ENCODE results near the gene A2M. TPM values are rescaled to one million over a fixed set of nuclear protein-coding genes. Genes with fewer than 3 reads are reported as not detected.

A2M gene
- polyA plus RNA-seq, 1 experiment: 171 TPM

DNA sequence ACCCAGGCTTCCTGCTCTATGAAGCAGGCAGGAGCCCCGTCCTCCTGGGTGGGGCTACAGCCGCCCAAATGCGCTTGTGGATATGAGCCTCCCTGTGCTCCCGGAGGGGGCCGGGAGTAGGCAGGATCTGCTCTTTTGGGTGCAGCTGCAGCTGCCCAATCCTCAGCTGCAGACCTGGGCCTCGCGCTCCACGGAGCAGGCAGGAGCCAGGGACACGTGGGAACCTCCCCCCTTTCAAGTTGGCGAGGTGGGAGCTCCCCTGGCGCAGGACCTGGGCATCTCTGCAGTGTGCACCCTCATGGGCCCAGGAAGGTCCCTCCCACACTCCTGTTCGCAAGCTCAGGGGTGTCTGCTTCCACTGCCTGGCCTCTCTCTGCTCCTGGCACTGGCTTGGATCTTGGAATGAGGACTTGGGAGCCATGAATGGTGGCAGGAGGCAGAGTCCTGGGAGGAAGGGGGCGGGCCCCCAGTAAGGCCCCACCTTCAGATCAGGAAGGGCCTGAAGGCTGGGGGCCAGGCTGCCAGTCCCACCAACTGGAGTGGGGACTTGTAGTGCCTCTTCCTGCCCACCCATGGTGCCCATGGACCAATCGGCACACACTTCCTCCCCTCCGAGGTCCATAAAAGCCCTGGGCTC, 65.1 kb downstream of the A2M start:
- no peak for DNase-seq (ENCODE audit: low read depth)
- POLR2A ChIA-PET: no interaction called here
- Histone ChIP-seq H3K4me3 (ENCODE audit: low read depth, low read length) (no peak overlapping the region), H3K27me3 (ENCODE audit: control insufficient read depth, insufficient read depth, low read length) (peaks cover 5% of the 10 kb centered on the region), H3K36me3 (ENCODE audit: control insufficient read depth, insufficient read depth, low read length) (no peaks in the 10 kb centered on the region)
- TF ChIP-seq, protein P1, sequence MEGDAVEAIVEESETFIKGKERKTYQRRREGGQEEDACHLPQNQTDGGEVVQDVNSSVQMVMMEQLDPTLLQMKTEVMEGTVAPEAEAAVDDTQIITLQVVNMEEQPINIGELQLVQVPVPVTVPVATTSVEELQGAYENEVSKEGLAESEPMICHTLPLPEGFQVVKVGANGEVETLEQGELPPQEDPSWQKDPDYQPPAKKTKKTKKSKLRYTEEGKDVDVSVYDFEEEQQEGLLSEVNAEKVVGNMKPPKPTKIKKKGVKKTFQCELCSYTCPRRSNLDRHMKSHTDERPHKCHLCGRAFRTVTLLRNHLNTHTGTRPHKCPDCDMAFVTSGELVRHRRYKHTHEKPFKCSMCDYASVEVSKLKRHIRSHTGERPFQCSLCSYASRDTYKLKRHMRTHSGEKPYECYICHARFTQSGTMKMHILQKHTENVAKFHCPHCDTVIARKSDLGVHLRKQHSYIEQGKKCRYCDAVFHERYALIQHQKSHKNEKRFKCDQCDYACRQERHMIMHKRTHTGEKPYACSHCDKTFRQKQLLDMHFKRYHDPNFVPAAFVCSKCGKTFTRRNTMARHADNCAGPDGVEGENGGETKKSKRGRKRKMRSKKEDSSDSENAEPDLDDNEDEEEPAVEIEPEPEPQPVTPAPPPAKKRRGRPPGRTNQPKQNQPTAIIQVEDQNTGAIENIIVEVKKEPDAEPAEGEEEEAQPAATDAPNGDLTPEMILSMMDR (IDR thresholded peaks at IDR 0.05; ENCODE audit: insufficient read depth, low read depth, low read length): no peak
- CTCF ChIA-PET: interaction anchor here (1.0 to 5.2 kb wide), 14 partner anchors 8 to 508 kb away, joined by 3 to 35 read pairs (median 6); no protein-coding TSS in a partner anchor

DNA sequence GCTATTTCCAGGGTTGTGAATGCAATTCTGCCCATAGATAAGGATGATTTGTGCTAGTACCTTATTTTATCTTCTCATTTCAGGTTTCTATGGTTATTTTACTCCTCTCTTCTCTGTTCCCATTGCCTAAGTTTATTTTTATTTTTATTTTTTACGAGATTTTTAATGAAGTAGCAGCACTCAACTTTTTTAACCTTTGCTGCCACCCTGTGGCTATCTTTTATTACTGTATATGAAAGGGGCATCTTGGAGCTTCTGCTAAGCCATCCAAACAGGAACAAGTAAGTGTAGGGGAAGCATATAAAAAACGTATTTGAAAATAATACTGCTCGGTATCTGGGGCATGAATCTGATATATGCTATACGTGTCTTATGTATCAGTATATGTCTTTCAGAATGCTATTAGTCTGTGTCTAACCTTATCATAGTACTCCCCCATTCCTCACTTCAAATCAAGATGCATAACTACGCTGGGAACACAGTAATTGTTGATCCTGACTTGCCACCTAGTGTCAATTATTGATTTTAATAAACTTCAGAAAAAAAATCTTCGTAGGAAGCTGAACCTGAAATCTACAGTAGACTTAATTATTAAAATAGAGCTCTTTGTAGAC, 66.1 kb downstream of the A2M start:
- Histone ChIP-seq H3K36me3 (ENCODE audit: control insufficient read depth, insufficient read depth, low read length) (no peaks in the 10 kb centered on the region), H3K27me3 (ENCODE audit: control insufficient read depth, insufficient read depth, low read length) (peaks cover 5% of the 10 kb centered on the region), H3K4me3 (ENCODE audit: low read depth, low read length) (no peak overlapping the region)
- TF ChIP-seq, protein P1 (IDR thresholded peaks at IDR 0.05; ENCODE audit: insufficient read depth, low read depth, low read length): peak; percentile 53
- ChIA-PET CTCF (interaction anchor here (0.7 to 5.2 kb wide), 20 partner anchors 8 to 507 kb away, joined by 3 to 35 read pairs (median 6); no protein-coding TSS in a partner anchor), POLR2A (interaction anchor here (1.0 kb wide), 1 partner anchor 362 kb away, joined by 5 read pairs; no protein-coding TSS in a partner anchor)
- DNase-seq (ENCODE audit: low read depth): no peak

DNA sequence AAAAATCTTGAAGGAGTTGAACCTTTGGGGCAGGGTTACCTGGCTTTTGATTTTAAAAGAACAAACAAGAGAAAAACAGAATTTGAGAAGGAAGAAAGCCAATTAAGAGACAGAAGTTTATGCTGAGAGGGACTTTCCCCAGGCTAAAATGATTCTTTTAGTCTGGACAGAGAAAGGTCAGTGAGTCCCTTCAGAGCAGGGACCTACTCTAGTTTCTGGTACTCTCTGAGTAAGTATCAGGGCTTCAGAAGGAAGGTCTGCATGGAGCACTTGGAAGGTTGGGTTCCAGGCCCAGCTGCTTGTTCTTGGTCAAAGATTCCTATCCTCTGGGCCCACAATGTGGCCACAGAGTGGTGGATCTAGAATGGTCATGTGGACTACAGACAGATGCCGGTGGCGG, 66.8 kb downstream of the A2M start:
- no peak overlapping the region for H3K4me3 ChIP-seq (ENCODE audit: low read depth, low read length)
- H3K36me3 ChIP-seq (ENCODE audit: control insufficient read depth, insufficient read depth, low read length): no peaks in the 10 kb centered on the region
- ChIA-PET CTCF (interaction anchor here (1.0 to 5.2 kb wide), 16 partner anchors 8 to 507 kb away, joined by 3 to 35 read pairs (median 6); no protein-coding TSS in a partner anchor), POLR2A (interaction anchor here (1.0 kb wide), 1 partner anchor 361 kb away, joined by 5 read pairs; no protein-coding TSS in a partner anchor)
- TF ChIP-seq, protein P1 (IDR thresholded peaks at IDR 0.05; ENCODE audit: insufficient read depth, low read depth, low read length): no peak
- no peak for DNase-seq (ENCODE audit: low read depth)
- H3K27me3 ChIP-seq (ENCODE audit: control insufficient read depth, insufficient read depth, low read length): peaks cover 5% of the 10 kb centered on the region

DNA sequence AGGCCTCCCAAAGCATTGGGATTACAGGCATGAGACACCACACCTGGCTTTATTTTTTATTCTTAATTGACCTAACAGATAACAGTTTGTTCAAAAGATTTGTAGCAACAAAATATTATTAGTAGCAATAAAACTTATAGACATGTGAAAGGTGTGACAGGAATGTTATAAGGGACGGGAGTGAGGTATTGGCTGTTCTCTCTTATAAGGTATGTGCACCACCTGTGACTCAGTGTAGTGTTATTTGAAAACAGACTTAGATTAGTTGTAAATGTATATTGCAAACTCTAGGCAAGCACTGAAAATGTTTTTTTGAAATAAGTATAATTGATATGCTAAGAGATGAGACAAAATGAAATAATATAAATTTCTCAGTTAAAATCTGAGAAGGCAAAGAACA, 68.6 kb downstream of the A2M start:
- Histone ChIP-seq H3K4me3 (ENCODE audit: low read depth, low read length) (no peak overlapping the region), H3K36me3 (ENCODE audit: control insufficient read depth, insufficient read depth, low read length) (no peaks in the 10 kb centered on the region), H3K27me3 (ENCODE audit: control insufficient read depth, insufficient read depth, low read length) (peaks cover 3% of the 10 kb centered on the region; the same call in 1 of the 2 replicates)
- POLR2A ChIA-PET: no interaction called here
- CTCF ChIA-PET: interaction anchor here (0.9 kb wide), 1 partner anchor 19 kb away, joined by 3 read pairs; no protein-coding TSS in a partner anchor
- DNase-seq (ENCODE audit: low read depth): no peak
- TF ChIP-seq, protein P1 (IDR thresholded peaks at IDR 0.05; ENCODE audit: insufficient read depth, low read depth, low read length): no peak

DNA sequence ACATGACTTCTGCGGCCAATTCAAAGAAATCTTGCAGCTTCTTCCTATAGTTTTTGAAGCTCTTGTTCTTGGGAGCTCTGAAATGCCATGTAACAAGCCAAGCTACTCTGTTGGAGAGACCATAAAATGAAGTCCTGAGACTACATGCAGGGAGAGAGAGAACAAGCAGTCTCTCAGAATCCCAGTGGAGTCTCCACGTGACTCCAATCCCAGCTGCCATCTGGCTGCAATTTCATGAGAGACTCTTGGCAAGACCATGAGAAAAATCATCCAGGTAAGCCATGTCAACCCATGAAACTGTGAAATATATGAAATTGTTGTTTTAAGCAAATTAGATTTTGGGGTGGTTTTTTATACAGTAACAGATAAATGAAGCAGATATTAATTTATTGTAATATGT, 72.0 kb downstream of the A2M start:
- Histone ChIP-seq H3K36me3 (ENCODE audit: control insufficient read depth, insufficient read depth, low read length) (no peaks in the 10 kb centered on the region), H3K4me3 (ENCODE audit: low read depth, low read length) (no peak overlapping the region), H3K27me3 (ENCODE audit: control insufficient read depth, insufficient read depth, low read length) (no peaks in the 10 kb centered on the region)
- TF ChIP-seq, protein P1 (IDR thresholded peaks at IDR 0.05; ENCODE audit: insufficient read depth, low read depth, low read length): no peak
- no peak for DNase-seq (ENCODE audit: low read depth)
- POLR2A ChIA-PET: no interaction called here
- CTCF ChIA-PET: interaction anchor here (1.4 kb wide), 1 partner anchor 153 kb away, joined by 4 read pairs; no protein-coding TSS in a partner anchor
